ENCODE results near the gene PRR23C. TPM values are rescaled to one million over a fixed set of nuclear protein-coding genes. Genes with fewer than 3 reads are reported as not detected.

The PRR23C gene
- not detected in 3 replicates for total RNA-seq
- long read RNA-seq = 0 reads

DNA sequence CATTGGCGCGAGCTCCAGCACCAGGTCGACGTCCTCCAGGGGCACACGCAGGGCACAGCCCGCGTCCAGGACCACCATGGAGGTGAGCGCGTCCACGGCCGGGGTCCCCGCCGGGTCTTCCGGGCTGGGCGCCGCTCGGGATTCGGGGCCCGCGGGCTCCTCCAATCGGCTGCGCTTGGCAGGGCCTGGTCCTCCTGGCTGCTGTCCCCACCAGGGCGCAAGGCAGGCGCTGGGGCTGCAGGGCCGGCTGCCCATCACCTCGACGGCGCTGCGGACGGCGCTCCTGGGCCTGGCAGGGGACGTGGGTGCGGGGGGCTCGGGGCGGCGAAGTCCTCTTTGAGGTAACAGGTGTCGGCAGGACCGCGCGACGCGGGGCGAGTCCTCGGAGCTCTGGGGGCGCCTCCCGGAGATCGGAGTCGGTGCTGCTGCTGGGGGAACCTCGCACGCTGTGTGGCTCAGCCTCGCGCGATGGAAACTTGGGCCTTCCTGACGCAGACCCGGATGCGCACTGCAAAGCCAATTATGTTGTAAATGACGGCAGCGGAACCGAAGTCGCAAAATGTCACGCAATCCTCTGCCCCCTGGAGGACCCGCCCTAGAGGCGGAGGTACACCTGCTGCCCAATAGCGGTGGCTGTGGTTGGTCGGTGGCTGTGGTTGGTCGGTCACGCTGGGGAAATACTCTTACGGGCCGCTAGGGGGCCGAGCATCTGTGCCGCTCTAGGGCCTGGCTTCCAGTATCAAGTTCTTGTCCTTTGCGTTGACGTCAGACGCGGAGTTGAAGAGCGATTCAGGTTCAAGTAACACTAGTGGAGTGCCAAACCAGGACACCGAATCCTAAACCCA lies at the start of gene PRR23C:
Gene PRR23C (minus strand): TSS at position 527 of the 845 bp plus-strand sequence. CDS start 272 bp downstream, at position 255.
- Mint-ChIP-seq H3K27ac (ENCODE audit: unreplicated experiment) (no peak within 1 kb of the TSS), H3K27me3 (ENCODE audit: low read depth) (peaks cover 8% of the 10 kb centered on the region), H3K9me3 (ENCODE audit: low read depth) (peaks cover 21% of the 10 kb centered on the region), H3K4me3 (ENCODE audit: unreplicated experiment) (no peak within 1 kb of the TSS), H3K4me1 (ENCODE audit: low read depth) (no peaks in the 10 kb centered on the region), H3K36me3 (ENCODE audit: low read depth) (no peaks in the 10 kb centered on the region)
- no peak for TF ChIP-seq CTCF (IDR thresholded peaks at IDR 0.05)
- DNase-seq (ENCODE audit: low spot score) = no peak

GRCh38 chr3:139093840-139094239 lies 49.1 kb upstream of the PRR23C start:
- TF ChIP-seq CTCF (IDR thresholded peaks at IDR 0.05) = no peak
- peaks cover 4% of the 10 kb centered on the region for H3K36me3 Mint-ChIP-seq (ENCODE audit: low read depth)
- H3K4me3 Mint-ChIP-seq (ENCODE audit: unreplicated experiment) = no peak overlapping the region
- H3K27ac Mint-ChIP-seq (ENCODE audit: unreplicated experiment) = no peak overlapping the region
- H3K27me3 Mint-ChIP-seq (ENCODE audit: low read depth) = peaks cover 37% of the 10 kb centered on the region
- peaks cover 29% of the 10 kb centered on the region for H3K9me3 Mint-ChIP-seq (ENCODE audit: low read depth)
- DNase-seq (ENCODE audit: low spot score) = no peak
- no peaks in the 10 kb centered on the region for H3K4me1 Mint-ChIP-seq (ENCODE audit: low read depth)

DNA sequence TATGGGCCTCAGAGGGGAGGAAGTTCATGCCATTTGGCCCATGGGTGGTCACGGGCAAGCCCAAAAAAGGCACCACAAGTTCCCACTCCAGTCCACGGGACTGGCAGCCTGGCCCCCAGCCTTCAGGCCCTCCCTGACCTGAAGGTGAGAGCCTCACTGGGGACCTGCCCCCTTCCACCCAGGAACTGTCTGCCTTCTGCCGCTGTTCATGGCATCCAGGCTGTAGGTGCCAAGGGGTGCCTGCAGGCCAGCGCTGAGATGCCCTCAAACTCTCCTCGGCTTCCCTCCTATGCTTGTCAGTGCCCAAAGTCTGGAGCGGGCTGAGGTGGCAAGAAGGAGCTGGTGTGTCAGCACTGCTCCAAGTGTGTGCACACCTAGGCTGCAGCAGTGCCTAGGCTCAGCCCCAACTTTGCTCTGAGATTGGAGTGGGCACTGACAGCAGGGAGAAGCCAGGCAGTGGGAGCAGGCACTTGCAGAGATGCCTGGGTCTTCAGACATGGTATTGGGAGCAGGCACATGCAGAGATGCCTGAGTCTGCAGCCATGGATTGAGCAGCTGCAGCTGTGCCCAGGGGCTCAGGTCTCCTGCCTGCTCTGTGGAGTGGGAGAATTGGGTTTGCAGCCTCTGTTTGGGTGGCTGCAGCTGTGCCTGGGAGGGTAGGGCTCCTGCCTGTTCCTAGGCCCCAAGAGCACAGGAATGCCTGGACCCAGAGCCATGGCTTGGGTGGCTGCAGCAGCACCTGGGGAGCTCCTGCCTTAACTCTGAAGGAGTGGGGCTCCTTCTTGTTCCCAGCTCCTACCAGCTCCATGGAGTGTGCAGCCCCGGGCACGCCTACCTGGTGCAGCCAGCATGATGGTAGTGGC lies 44.0 kb upstream of the PRR23C start:
- H3K36me3 Mint-ChIP-seq (ENCODE audit: low read depth) = peaks cover 2% of the 10 kb centered on the region
- H3K27ac Mint-ChIP-seq (ENCODE audit: unreplicated experiment) = no peak overlapping the region
- H3K9me3 Mint-ChIP-seq (ENCODE audit: low read depth) = peaks cover 15% of the 10 kb centered on the region
- H3K4me3 Mint-ChIP-seq (ENCODE audit: unreplicated experiment) = no peak overlapping the region
- H3K27me3 Mint-ChIP-seq (ENCODE audit: low read depth) = peaks cover 37% of the 10 kb centered on the region
- DNase-seq (ENCODE audit: low spot score) = no peak
- TF ChIP-seq CTCF (IDR thresholded peaks at IDR 0.05) = no peak
- no peaks in the 10 kb centered on the region for H3K4me1 Mint-ChIP-seq (ENCODE audit: low read depth)

DNA sequence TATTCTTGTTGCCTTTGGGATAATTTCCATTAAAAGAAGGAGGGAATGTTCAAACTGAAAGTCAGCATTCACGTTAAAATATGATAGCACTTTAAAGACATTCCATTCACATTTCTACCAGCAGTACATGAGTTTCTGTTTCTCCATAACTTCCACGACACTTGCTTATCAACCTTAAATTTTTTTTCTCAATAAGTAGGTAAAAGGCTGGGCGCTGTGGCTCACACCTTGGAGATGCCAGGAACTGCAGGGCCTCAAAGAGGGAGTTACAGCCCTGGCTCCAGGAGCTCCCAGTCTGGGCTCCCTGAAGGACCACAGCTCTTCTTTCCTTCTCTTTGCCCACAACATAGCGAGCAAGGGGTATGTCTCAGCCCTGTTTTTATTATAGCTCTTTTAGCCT lies 42.9 kb upstream of the PRR23C start:
- peaks cover 2% of the 10 kb centered on the region for H3K36me3 Mint-ChIP-seq (ENCODE audit: low read depth)
- H3K9me3 Mint-ChIP-seq (ENCODE audit: low read depth) = peaks cover 15% of the 10 kb centered on the region
- no peak for DNase-seq (ENCODE audit: low spot score)
- H3K4me1 Mint-ChIP-seq (ENCODE audit: low read depth) = no peaks in the 10 kb centered on the region
- H3K27me3 Mint-ChIP-seq (ENCODE audit: low read depth) = peaks cover 38% of the 10 kb centered on the region
- no peak for TF ChIP-seq CTCF (IDR thresholded peaks at IDR 0.05)
- H3K4me3 Mint-ChIP-seq (ENCODE audit: unreplicated experiment) = no peak overlapping the region
- H3K27ac Mint-ChIP-seq (ENCODE audit: unreplicated experiment) = no peak overlapping the region

- Mint-ChIP-seq H3K4me3 (ENCODE audit: unreplicated experiment) (no peak overlapping the region), H3K36me3 (ENCODE audit: low read depth) (no peaks in the 10 kb centered on the region), H3K4me1 (ENCODE audit: low read depth) (no peaks in the 10 kb centered on the region), H3K9me3 (ENCODE audit: low read depth) (peaks cover 10% of the 10 kb centered on the region), H3K27me3 (ENCODE audit: low read depth) (peaks cover 39% of the 10 kb centered on the region), H3K27ac (ENCODE audit: unreplicated experiment) (no peak overlapping the region)
- no peak for DNase-seq (ENCODE audit: low spot score)
- no peak for TF ChIP-seq CTCF (IDR thresholded peaks at IDR 0.05)
Observed at GRCh38 chr3:139084176-139084575, 39.5 kb upstream of the PRR23C start.
